ELF-1 (cell line): ENCODE data around the gene TMEM184B.

Experiments used
- DNase-seq: peaks from one replicate; pipeline ENCODE4 v3.0.0-alpha.2; 2016; ENCODE audit warnings: low read depth, low spot score

The TMEM184B gene

GRCh38 chr22:38228326-38228872 is 44.4 kb downstream of the TMEM184B start:
- no peak for DNase-seq

GRCh38 chr22:38226853-38227649 is 45.8 kb downstream of the TMEM184B start:
- no peak for DNase-seq

GRCh38 chr22:38223289-38223960 is 49.4 kb downstream of the TMEM184B start:
- DNase-seq: no peak

- DNase-seq: no peak
These were observed 50.1 kb downstream of the TMEM184B start for GRCh38 chr22:38222797-38223119.

- DNase-seq: no peak
These were observed 50.7 kb downstream of the TMEM184B start for GRCh38 chr22:38221908-38222796.

GRCh38 chr22:38221407-38221806 is 51.4 kb downstream of the TMEM184B start:
- no peak for DNase-seq

- DNase-seq: no peak
These were observed 52.0 kb downstream of the TMEM184B start for GRCh38 chr22:38220653-38221386.

GRCh38 chr22:38220163-38220562 is 52.6 kb downstream of the TMEM184B start:
- no peak for DNase-seq

- no peak for DNase-seq
These were observed 53.2 kb downstream of the TMEM184B start for GRCh38 chr22:38219632-38220031.

- DNase-seq: peak; percentile 95
These were observed 53.9 kb downstream of the TMEM184B start for GRCh38 chr22:38218661-38219622.

GRCh38 chr22:38215156-38216038 is 57.4 kb downstream of the TMEM184B start:
- DNase-seq: no peak

GRCh38 chr22:38214302-38215056 is 58.3 kb downstream of the TMEM184B start:
- DNase-seq: peak; percentile 68

- DNase-seq: no peak
These were observed 58.9 kb downstream of the TMEM184B start for GRCh38 chr22:38213990-38214301.

- DNase-seq: no peak
These were observed 59.4 kb downstream of the TMEM184B start for GRCh38 chr22:38213319-38213989.

GRCh38 chr22:38212442-38212841 is 60.4 kb downstream of the TMEM184B start:
- no peak for DNase-seq

GRCh38 chr22:38211556-38211955 is 61.3 kb downstream of the TMEM184B start:
- no peak for DNase-seq

GRCh38 chr22:38208551-38208968 is 64.2 kb downstream of the TMEM184B start:
- no peak for DNase-seq

GRCh38 chr22:38207898-38208432 is 64.8 kb downstream of the TMEM184B start:
- no peak for DNase-seq
